ENCODE results near the gene TBC1D22A.
"Not testable (repeated sequence)": the region's sequence is repeated elsewhere in the genome, so short reads cannot be mapped to it uniquely, and the experiment has no call there.

TBC1D22A gene

DNA sequence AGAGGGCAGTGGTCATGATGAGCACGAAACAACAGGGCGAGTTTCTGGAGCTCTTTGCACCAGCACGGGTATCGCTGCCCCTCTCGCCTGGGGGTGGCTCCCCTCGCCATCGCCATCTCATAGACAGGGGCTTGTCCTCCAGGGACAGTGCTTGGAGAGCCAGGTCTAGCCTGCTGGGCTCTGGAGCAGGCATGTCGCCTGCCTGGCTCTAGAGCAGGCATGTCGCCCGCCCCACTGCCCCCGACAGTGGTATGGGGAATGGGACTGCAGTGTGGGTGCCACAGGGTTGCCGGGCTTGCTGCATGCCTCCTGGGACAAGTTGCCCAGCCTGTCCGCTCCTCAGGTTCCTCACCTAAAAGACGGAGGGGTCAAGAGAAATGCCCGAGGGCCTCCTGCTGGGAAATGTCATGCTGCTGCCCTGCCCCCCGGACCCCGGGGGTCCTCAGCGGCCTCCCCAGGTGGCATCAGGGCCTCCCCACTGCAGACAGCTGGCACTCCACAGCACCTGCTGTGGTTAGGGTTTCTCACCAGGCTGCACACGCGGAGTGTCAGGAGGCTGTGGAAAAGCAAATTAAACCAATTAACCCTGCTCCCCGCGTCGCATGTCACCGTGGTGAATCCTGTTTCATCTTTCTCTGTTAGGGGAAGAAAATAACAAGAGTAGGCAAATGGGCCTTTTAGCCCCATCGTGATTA is 403.0 kb downstream of the TBC1D22A start:
- peak; percentile 38 for DNase-seq

- DNase-seq, result no peak
These were observed 403.6 kb downstream of the TBC1D22A start for GRCh38 chr22:47166033-47166404.

DNA sequence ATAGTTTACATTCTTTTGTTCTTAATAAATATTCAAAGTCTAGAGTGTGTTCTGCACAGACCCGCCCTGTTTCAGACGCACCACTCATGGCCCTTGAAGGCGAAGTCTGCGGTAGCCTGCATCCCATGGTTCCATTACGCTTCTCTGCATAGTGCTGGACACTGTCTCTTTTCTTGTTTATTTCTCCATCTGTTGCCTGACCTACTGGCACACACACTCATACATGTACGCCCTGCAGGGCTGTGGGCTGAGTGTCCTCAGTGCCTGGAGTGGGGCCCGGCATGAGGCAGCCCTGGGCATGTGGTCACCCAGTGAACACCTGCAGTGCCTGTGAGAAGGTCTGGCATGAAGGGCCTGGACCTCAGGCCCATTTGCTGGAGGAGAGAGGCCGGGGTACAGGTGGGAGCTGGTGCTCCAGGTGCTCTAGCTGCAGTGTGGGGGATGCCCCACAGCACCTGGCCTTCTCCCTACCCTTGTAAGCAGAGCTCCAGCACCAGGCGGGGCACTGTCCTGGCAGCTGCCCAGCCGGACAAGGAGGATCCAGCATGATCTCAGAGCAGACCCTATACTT is 404.1 kb downstream of the TBC1D22A start:
- no peak for DNase-seq

DNA sequence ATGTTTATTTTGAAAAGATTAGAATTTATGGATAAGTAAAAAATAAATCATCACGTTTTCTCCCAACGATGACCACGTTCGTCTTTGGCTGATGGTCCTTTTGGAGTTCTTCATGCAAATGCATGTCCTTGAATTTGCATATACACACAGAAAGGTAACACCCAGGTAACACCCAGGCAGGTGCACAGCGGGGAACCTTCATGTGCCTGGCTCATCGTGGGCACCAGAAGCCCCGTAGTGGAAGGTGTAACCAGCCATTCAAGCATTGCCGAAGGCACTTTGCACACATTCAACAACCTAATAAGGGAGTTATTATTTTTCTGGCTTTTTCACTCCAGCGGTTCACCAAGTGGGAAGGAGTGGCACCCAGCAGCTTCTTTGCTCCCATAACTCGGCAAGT is 404.6 kb downstream of the TBC1D22A start:
- DNase-seq, result no peak

DNA sequence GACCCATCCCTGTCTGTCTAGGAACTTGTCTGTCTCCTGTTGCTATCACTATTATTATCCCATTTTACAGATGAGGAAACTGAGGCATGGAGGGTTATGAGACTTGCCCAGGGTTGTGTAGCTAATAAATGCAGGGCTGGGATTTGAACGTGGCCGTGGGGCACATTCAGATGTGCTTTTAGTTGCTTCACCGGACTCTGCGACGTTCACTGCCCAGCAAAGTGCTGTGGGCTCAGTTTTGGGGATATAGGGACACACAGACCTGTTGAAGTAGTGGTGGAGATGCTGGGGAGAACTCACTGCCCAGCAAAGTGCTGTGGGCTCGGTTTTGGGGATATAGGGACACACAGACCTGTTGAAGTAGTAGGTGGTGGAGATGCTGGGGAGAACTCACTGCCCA is 405.5 kb downstream of the TBC1D22A start:
- not testable (repeated sequence) for DNase-seq

DNA sequence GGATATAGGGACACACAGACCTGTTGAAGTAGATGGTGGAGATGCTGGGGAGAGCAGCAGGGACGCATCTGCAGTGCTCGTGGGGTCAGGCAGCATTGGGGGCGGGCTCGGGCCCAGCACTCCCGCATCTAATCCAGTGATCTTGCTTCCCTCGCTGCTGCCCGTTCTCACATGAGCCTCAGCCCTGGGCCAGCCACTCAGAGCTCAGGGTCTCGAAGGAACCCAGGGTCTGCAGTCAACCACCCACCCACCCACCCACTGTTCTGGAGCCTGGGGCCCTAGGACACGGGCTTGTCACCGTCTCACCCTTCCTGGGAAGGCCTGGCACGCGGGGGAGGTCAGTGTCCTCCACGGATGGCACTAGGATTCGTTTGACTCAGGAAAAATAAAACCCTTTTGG is 406.0 kb downstream of the TBC1D22A start:
- DNase-seq, result no peak

- no peak for DNase-seq
These were observed 406.7 kb downstream of the TBC1D22A start for GRCh38 chr22:47168900-47169800.

GRCh38 chr22:47169801-47170140 is 407.3 kb downstream of the TBC1D22A start:
- no peak for DNase-seq

DNA sequence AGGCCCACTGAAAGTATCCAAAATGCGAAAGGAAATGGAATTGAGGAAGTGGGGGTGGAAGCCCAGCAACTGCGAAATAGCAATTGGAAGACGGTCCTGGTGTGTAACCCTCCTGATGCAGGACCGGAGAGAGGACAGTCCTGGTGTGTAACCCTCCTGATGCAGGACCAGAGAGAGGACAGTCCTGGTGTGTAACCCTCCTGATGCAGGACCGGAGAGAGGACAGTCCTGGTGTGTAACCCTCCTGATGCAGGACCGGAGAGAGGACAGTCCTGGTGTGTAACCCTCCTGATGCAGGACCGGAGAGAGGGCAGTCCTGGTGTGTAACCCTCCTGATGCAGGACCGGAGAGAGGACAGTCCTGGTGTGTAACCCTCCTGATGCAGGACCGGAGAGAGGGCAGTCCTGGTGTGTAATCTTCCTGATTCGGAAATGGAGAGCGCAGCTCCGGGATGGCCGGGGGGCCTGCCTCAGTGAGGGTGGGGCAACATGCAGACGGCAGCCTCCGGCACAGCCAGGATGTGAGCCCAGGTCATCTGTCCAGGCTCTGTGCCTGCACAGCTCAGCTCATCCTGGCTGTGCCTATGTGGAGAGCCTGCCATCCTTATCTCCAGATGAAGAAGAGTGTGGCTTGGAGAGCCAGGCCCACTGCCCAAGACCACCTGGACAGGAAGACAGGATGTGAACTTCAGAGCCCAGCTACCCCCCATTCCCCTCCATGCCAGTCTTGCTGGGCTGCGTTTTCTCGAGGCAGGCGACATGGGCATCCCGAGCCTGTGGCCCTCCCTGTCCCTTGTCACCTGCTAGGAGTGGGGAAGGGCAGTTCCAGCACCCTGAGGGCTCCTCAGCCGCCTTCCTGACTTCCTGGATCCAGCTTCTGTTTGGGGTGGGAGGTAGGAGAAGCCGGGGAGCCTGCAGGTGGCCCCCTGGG is 408.3 kb downstream of the TBC1D22A start:
- DNase-seq, result not testable (repeated sequence)

DNA sequence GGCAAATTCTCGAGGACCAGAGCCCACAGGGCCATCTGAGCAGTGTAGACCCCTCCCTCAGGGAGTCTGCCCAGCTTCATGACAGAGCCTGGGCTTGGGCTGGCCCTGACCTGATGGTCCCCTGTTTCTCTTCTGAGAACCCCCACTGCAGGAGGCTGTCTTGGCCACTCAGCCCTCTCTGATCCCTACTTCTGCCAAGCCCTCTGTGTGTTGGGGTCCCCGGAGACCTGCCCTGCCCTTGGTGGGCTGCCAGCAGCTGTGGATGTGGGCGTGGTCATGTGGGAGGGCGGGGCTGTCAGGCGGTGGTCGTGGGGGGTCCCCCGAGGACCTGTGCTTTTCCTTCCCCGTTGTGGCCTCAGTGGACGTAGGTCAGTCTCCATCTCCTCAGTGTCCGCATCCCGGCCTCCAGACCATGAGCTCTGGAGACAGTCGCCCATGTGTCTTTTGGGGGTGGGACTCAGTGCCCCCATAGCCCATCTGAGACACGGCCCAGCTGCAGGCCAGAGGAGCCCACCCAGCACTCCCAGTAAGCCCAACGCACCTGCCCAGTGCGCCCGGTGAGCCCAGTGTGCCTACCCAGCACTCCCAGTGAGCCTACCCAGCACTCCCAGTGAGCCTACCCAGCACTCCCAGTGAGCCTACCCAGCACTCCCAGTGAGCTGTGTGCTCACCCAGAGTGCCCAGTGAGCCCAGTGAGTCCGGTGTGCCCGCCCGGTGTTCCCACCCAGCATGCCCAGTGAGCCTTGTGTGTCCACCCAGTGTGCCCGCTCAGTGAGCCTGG is 409.2 kb downstream of the TBC1D22A start:
- DNase-seq, result no peak

DNA sequence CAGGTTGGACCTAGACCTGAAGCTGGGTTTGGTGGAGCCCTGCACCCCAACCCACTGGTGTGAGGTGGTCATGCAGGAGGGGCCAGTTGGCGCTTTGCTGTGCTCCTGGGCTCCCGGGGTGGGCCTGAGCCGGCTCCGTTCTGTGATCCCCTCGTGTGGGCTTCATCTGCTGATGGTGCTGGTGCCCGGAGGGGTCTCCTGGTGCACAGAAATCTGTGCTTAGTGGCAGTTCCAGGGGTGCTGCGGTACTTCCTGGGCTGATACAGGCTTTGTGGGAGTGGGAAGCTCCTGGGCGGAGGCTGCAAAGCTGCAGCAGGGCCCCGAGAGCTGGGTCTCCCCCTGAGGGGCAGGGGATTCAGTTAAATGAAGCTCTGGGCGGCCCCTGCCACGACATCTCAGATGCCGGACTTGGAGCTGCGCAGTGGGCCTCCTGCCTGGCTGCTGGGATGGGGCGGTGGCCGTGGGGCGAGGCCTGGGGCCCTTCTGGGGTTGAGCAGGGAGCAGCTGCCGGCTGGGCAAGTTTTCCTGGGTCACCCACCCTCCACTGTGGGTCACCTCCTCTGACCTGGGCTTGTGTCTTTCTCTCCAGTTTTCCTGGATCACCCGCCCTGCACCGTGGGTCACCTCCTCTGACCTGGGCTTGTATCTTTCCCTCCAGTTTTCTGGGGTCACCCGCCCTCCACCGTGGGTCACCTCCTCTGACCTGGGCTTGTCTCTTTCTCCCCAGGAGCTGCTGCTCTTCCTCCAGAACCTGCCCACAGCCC is 410.5 kb downstream of the TBC1D22A start:
- no peak for DNase-seq

DNA sequence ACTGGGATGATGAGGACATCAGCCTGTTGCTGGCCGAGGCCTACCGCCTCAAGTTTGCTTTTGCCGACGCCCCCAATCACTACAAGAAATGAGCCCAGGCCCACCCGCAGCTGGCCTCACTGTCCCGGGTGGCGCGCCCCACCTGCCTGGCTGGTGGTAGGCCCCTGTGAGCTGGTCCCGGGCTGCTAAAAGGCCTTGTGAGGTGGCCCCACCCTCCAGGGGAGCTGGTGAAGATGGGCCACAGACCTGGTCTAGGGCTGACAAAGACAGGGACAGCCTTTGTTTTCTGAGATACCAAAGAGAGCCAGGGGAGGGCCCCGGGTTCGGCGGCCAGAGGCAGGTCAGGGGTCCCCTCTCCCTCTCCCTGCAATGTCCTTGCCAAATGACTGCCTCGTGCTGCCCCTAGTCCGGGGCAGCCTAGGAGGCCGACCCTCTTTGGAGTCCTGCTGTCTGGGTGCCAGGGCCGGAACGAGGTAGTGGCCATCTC is 411.1 kb downstream of the TBC1D22A start:
- DNase-seq, result no peak

DNA sequence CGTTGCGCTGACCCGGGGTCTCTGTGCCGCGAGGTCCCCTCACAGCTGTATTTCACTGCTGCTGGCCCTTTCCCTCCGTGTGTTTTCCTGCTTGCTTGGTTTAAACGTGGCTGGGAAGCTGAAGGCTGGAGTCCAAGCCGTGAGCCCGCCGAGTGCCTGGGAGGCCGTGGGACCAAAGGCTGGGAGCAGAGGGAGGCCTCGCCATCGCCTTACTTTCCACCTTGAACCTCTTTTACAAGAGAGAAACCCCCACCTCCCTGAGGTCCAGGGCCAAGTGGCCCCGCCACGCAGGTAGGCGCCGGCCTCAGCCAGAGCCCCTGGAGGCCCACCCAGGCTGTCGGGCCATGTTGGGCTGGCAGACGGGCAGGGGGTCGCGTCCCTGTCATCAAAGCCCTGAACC is 411.6 kb downstream of the TBC1D22A start:
- DNase-seq, result no peak

GRCh38 chr22:47174671-47175112 is 412.2 kb downstream of the TBC1D22A start:
- DNase-seq, result no peak

DNA sequence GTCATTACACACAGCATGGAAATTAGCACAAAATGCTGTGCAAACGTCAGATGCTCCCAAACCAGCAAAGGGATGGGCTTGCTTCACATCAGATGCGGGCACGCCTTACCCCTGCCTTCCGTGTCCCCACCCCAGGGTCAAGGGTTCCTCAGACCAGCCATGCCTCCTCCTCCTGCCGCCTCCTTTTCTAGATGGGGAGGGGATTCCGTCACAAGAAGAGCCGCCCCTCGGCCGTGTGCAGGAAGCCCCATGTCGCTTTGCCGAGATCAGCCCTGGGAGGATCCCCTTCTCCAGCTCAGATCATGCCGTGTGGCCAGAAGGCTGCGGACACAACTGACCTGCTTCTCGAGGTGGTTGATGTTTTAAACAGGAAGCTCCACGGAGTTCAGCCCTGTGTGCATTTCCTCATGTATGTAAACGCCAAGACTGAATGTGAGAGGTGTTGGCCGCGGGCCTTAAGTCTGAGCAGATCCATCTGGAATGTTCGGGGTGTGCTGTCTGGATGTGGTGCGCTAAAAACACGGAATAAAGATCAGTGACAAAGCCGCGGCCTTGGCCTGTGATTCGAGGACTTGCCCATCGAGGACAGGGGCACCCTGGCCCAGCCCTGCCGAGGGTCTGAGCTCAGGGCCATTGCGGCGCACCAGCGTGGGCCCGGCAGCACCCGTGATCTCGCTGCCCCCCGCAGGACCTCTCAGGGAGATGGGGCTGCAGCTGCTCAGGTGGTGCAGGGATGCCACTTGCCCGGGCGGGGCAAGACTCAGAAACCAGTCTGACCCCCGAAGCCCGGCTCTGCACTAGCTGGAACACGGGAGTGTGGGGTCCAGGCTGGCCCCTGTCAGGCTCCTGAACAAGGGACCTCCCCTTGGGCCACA is 412.9 kb downstream of the TBC1D22A start:
- DNase-seq, result no peak

DNA sequence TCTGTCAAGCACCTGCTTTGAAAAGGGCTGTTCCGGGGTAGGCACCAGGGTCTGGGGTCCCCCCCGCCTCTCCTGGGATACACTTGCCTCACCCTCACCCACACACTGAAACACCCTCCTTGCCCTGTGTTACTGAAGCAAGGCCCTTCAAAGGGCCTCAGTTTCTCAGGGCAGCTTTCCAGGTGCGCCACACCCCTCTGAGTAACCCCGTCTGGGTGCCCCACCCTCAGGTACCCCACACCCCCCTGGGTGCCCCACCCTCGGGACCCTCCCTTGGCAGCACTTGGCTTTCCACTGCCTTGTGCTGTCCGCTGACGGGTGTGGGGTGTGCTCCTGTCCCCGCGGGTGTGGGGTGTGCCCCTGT is 413.6 kb downstream of the TBC1D22A start:
- no peak for DNase-seq

- DNase-seq, result no peak
These were observed 414.3 kb downstream of the TBC1D22A start for GRCh38 chr22:47176573-47177333.

- DNase-seq, result no peak
These were observed 414.9 kb downstream of the TBC1D22A start for GRCh38 chr22:47177334-47177815.

GRCh38 chr22:47178339-47178738 is 415.9 kb downstream of the TBC1D22A start:
- DNase-seq, result no peak
